Colonic mucosa (tissue), 4 donors: ENCODE measurements around the gene UBL4B. TPM values are rescaled to one million over a fixed set of nuclear protein-coding genes. Genes with fewer than 3 reads are reported as not detected.

ENCODE experiments used
- DNase-seq: peaks from one replicate; pipeline ENCODE4 v3.0.0-alpha.2; 2020
- H3K27ac ChIP-seq: fragments of 200-600 bp; one replicate; pipeline ENCODE4 v1.8.0; 2021
- H3K27me3 ChIP-seq: fragments of 200-600 bp; one replicate; pipeline ENCODE4 v1.8.0; 2021
- H3K36me3 ChIP-seq: fragments of 200-600 bp; one replicate; pipeline ENCODE4 v1.8.0; 2021
- H3K4me1 ChIP-seq: fragments of 200-600 bp; one replicate; pipeline ENCODE4 v1.8.0; 2021; ENCODE audit warnings: mild to moderate bottlenecking
- H3K4me3 ChIP-seq: fragments of 200-600 bp; one replicate; pipeline ENCODE4 v1.8.0; 2021
- H3K9ac ChIP-seq, 2 donors: one replicate each; pipeline ENCODE4 v1.7.0; 2013; ENCODE audit warnings: control low read depth in 2 of 2, low read depth in 2 of 2, low read length in 2 of 2
- H3K9me3 ChIP-seq: fragments of 200-600 bp; one replicate; pipeline ENCODE4 v1.8.0; 2021
- intact Hi-C: fragments of 100-400 bp; cut with DNase I; formaldehyde crosslinking; loops from one replicate; pipeline ENCODE4 v1.14.1; 2022
- total RNA-seq, 2 donors: library from RNA; stranded (reverse); fragmentation: NEBNext Ultra II Directional in 1 of 2; extraction: Animal tissue kit (Norgen Biotek cat#: 25700) in 1 of 2; gene quantifications; one replicate each; pipeline ENCODE4 v1.2.1, GENCODE V29; 2021
- TF ChIP-seq, protein P1 (sequence below): fragments of 200-600 bp; IDR thresholded peaks from one replicate; pipeline ENCODE4 v1.8.0; 2022; ENCODE audit warnings: antibody characterized with exemption, mild to moderate bottlenecking
- donor health status: healthy.
- donor health status: DM: no; HTN: no; CAD: no.
- donor health status: DM: no; HTN: no; CAD: no.

UBL4B gene
- total RNA-seq, 2 donors from 2014 or later = not detected

- TF ChIP-seq, protein P1, sequence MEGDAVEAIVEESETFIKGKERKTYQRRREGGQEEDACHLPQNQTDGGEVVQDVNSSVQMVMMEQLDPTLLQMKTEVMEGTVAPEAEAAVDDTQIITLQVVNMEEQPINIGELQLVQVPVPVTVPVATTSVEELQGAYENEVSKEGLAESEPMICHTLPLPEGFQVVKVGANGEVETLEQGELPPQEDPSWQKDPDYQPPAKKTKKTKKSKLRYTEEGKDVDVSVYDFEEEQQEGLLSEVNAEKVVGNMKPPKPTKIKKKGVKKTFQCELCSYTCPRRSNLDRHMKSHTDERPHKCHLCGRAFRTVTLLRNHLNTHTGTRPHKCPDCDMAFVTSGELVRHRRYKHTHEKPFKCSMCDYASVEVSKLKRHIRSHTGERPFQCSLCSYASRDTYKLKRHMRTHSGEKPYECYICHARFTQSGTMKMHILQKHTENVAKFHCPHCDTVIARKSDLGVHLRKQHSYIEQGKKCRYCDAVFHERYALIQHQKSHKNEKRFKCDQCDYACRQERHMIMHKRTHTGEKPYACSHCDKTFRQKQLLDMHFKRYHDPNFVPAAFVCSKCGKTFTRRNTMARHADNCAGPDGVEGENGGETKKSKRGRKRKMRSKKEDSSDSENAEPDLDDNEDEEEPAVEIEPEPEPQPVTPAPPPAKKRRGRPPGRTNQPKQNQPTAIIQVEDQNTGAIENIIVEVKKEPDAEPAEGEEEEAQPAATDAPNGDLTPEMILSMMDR = no peak
- no peak overlapping the region for H3K27ac ChIP-seq
- H3K27me3 ChIP-seq = no peaks in the 10 kb centered on the region
- H3K9ac ChIP-seq = no peak overlapping the region
- H3K36me3 ChIP-seq = no peaks in the 10 kb centered on the region
- H3K4me1 ChIP-seq = no peaks in the 10 kb centered on the region
- H3K4me3 ChIP-seq = no peak overlapping the region
- intact Hi-C loops = no loop called here
- DNase-seq = no peak
- no peaks in the 10 kb centered on the region for H3K9me3 ChIP-seq
Observed at GRCh38 chr1:110092991-110093390, 19.3 kb upstream of the UBL4B start.

DNA sequence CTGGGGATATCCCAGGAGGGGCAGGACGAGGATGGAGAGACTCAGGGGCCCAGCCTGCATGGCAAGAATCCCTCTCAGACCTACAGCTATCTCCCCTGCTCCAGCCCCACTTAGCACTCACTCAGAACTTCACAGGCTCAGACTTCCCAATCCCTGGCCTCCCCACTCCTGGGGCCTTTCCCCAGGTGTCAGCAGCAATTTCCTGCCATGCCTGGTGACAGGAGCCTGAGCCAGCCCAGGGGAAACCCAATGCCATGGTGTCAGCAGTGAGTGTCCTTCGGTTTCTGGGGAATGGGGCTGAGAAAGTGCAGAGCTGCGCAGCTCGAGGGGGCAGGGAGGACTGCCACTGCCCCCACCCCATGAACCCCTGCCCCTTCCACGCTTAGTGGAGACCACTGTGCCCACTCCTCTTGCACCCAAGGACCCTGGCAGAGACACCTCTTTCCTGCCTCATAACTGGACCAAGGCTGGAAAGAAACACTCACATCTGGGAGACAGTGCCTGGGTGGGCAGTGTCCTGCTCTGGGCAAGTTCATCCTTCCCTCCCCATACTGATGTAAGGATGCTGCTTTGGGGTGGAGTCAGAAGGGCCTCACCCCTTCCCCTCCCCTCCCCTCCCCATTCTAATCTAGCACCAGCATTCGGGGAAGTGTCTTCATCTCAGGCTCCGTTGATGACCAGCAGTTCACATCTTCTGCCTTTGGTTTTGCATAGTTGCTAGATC lies 17.1 kb upstream of the UBL4B start:
- Histone ChIP-seq H3K27ac (no peak overlapping the region), H3K9me3 (no peaks in the 10 kb centered on the region), H3K4me3 (no peak overlapping the region), H3K27me3 (no peaks in the 10 kb centered on the region), H3K9ac (no peak overlapping the region), H3K4me1 (no peaks in the 10 kb centered on the region), H3K36me3 (no peaks in the 10 kb centered on the region)
- TF ChIP-seq, protein P1 = no peak
- DNase-seq = no peak
- intact Hi-C loops = no loop called here

- Histone ChIP-seq H3K27me3 (no peaks in the 10 kb centered on the region), H3K9ac (no peak overlapping the region), H3K4me1 (no peaks in the 10 kb centered on the region), H3K9me3 (no peaks in the 10 kb centered on the region), H3K4me3 (no peak overlapping the region), H3K27ac (no peak overlapping the region), H3K36me3 (no peaks in the 10 kb centered on the region)
- TF ChIP-seq, protein P1 = no peak
- intact Hi-C loops = no loop called here
- DNase-seq = no peak
Observed at GRCh38 chr1:110097507-110098221, 14.6 kb upstream of the UBL4B start.

DNA sequence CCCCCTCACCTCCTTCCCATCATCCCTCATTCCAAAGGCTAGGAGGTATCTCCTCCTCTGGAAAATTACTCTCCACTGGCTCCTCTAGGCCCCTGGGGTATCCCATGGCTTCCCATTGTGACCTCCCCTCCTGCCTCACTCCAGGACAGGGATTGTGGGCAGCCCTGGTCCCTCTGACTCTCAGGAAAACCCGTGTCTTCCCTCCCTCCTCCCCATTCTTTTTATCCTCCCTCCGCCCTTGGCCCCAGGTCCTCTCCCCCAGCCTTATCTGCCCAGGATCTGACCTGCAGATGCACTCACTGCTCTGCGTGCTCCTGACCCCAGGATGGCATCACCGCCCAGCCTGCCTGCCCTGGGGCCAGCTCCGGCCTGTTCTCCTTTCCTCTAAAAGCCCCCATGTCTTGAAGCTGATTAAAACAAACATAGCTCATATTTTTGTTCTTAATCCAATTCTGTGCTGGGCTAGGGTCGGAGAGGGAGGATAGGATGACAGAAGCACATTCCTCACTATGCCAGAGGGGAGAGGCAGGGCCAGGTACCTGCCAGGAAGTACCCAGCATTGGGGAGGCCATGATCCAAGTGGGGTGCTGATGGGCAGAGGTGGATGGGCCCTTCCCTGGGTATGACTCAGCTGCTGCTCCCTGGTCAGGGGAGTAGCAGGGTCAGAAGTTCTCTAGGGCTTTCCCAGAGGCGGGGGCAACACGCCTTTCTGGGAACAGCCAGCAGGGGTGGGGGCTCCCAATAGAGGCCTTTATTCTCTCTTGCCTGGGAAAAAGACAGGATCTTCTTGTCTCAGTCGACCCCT lies 13.8 kb upstream of the UBL4B start:
- H3K4me3 ChIP-seq = no peak overlapping the region
- H3K36me3 ChIP-seq = no peaks in the 10 kb centered on the region
- intact Hi-C loops = no loop called here
- H3K9me3 ChIP-seq = no peaks in the 10 kb centered on the region
- H3K27ac ChIP-seq = no peak overlapping the region
- H3K4me1 ChIP-seq = no peaks in the 10 kb centered on the region
- H3K9ac ChIP-seq = no peak overlapping the region
- TF ChIP-seq, protein P1 = no peak
- no peak for DNase-seq
- H3K27me3 ChIP-seq = no peaks in the 10 kb centered on the region

DNA sequence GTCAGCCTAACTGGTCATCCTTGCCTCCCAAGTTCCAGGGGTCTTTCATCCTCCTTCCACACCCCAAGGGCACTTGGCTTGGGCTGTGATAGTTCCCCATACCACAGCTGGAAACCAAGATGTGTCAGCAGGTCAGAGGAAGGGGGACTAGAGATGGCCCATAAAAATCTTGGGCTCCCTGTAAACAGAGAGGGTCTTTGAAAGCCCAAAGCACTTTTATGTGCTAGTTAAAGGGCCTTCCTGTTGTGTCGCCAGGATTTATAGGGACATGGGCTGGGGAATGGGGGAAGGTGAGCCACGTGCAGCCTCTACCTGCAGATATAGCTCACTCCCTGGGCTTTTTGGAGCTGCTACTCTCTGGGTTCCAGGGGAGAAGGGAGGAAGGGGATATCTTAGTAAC lies 11.9 kb upstream of the UBL4B start:
- TF ChIP-seq, protein P1 = no peak
- Histone ChIP-seq H3K36me3 (no peaks in the 10 kb centered on the region), H3K9me3 (no peaks in the 10 kb centered on the region), H3K27ac (no peak overlapping the region), H3K4me1 (no peaks in the 10 kb centered on the region), H3K4me3 (no peak overlapping the region), H3K9ac (no peak overlapping the region), H3K27me3 (no peaks in the 10 kb centered on the region)
- intact Hi-C loops = no loop called here
- DNase-seq = no peak
